ENCODE measurements around the gene LMO1.
A peak's percentile ranks its signal among the peaks of the same experiment; 100 is the strongest.

The LMO1 gene

GRCh38 chr11:8265681-8266241 lies 2.1 kb upstream of the LMO1 start:
- no peak for DNase-seq (ENCODE audit: low read depth in 1 of 2, low spot score in 1 of 2)

GRCh38 chr11:8263109-8263768 lies 439 bp downstream of the LMO1 start:
- Histone ChIP-seq H3K4me3 (replicated peaks; ENCODE audit: insufficient read depth, low read length) (peak overlapping the region; percentile 17; the same call in 1 of the 2 replicates), H3K27me3 (ENCODE audit: insufficient read depth, poor library complexity, severe bottlenecking) (peaks cover 60% of the 10 kb centered on the region)
- DNase-seq (ENCODE audit: low read depth in 1 of 2, low spot score in 1 of 2), result no peak

More at GRCh38 chr11:8265681-8266241, 2.1 kb upstream of the LMO1 start:
- TF ChIP-seq SPI1 (IDR thresholded peaks at IDR 0.05; ENCODE audit: borderline replicate concordance, low read depth), result no peak
- no peak for TF ChIP-seq POLR2AphosphoS5 (IDR thresholded peaks at IDR 0.05; ENCODE audit: low read depth)
- no peak for TF ChIP-seq GABPA (IDR thresholded peaks at IDR 0.05; ENCODE audit: low read depth)
- no peak for TF ChIP-seq CTCF (IDR thresholded peaks at IDR 0.05; ENCODE audit: insufficient read depth, low read length)
- Histone ChIP-seq H3K27me3 (ENCODE audit: insufficient read depth, poor library complexity, severe bottlenecking) (peaks cover 61% of the 10 kb centered on the region), H3K27ac (replicated peaks) (no peak overlapping the region), H3K4me3 (replicated peaks; ENCODE audit: insufficient read depth, low read length) (no peak overlapping the region)

GRCh38 chr11:8262552-8263108 lies 1.0 kb downstream of the LMO1 start:
- peaks cover 56% of the 10 kb centered on the region for H3K27me3 ChIP-seq (ENCODE audit: insufficient read depth, poor library complexity, severe bottlenecking)
- H3K27ac ChIP-seq (replicated peaks), result no peak overlapping the region
- peak overlapping the region; percentile 17; the same call in 1 of the 2 replicates for H3K4me3 ChIP-seq (replicated peaks; ENCODE audit: insufficient read depth, low read length)
- DNase-seq (ENCODE audit: low read depth in 1 of 2, low spot score in 1 of 2), result peak in 1 of 2 experiments; percentile 28
- TF ChIP-seq REST (IDR thresholded peaks at IDR 0.05; ENCODE audit: insufficient replicate concordance, low read depth), result no peak

More at GRCh38 chr11:8263109-8263768, 439 bp downstream of the LMO1 start:
- TF ChIP-seq REST (IDR thresholded peaks at IDR 0.05; ENCODE audit: insufficient replicate concordance, low read depth), result no peak
- no peak for TF ChIP-seq POLR2AphosphoS5 (IDR thresholded peaks at IDR 0.05; ENCODE audit: low read depth)
- TF ChIP-seq CTCF (IDR thresholded peaks at IDR 0.05; ENCODE audit: insufficient read depth, low read length), result no peak
- TF ChIP-seq SPI1 (IDR thresholded peaks at IDR 0.05; ENCODE audit: borderline replicate concordance, low read depth), result no peak
- no peak for TF ChIP-seq GABPA (IDR thresholded peaks at IDR 0.05; ENCODE audit: low read depth)
- no peak overlapping the region for H3K27ac ChIP-seq (replicated peaks)

- TF ChIP-seq GABPA (IDR thresholded peaks at IDR 0.05; ENCODE audit: low read depth) (no peak), CTCF (IDR thresholded peaks at IDR 0.05; ENCODE audit: insufficient read depth, low read length) (no peak), REST (IDR thresholded peaks at IDR 0.05; ENCODE audit: insufficient replicate concordance, low read depth) (no peak), SPI1 (IDR thresholded peaks at IDR 0.05; ENCODE audit: borderline replicate concordance, low read depth) (no peak), POLR2AphosphoS5 (IDR thresholded peaks at IDR 0.05; ENCODE audit: low read depth) (no peak)
- peaks cover 50% of the 10 kb centered on the region for H3K27me3 ChIP-seq (ENCODE audit: insufficient read depth, poor library complexity, severe bottlenecking)
- DNase-seq (ENCODE audit: low read depth in 1 of 2, low spot score in 1 of 2), result no peak
- no peak overlapping the region for H3K27ac ChIP-seq (replicated peaks)
- no peak overlapping the region for H3K4me3 ChIP-seq (replicated peaks; ENCODE audit: insufficient read depth, low read length)
Measured at GRCh38 chr11:8261921-8262551, 1.6 kb downstream of the LMO1 start.

Measured in HL-60 (cell line).